ENCODE results near the gene ATP5F1E.

DNA sequence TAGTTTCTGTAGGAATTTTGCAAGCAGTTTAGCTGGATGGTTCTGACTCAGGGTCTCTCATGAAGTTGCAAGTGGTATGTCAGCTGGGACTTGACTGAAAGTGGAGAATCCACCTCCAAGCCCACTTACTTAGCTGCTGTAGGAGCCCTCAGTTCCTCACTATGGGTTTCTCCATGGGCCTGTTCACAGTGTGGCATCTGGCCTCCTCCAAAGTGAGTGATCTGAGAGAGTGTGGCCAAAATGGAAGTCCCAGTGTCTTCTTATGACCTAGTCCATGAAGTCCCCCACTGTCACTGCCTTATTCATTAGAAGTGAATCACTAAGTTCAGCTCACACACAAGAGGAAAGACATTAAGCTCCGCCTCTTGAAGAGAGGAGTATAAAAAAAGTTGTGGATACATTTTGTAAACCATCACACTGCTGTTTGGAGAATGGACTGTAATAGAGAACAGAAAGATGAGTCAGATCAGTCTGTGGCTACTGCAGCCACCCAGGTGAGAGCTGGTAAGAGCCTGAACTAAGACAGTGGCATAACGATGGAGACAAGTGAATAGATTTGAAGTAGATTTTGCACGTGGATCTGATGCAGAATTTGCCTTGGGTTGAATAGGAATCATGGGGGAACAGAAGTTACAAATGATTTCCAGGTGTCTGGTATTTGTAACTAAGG lies 55.9 kb downstream of the ATP5F1E start:
- no peak for TF ChIP-seq BHLHE40 (IDR thresholded peaks at IDR 0.05; ENCODE audit: borderline replicate concordance)
- no peak for TF ChIP-seq HDGF (IDR thresholded peaks at IDR 0.05; ENCODE audit: borderline replicate concordance)
- no peak for TF ChIP-seq FOXM1 (IDR thresholded peaks at IDR 0.05; ENCODE audit: borderline replicate concordance)
- TF ChIP-seq TARDBP (IDR thresholded peaks at IDR 0.05) = no peak
- no peak for TF ChIP-seq SUZ12 (IDR thresholded peaks at IDR 0.05)
- TF ChIP-seq SP1 (IDR thresholded peaks at IDR 0.05) = no peak
- no peak for TF ChIP-seq FOXK2 (IDR thresholded peaks at IDR 0.05)
- no peak for TF ChIP-seq LEF1 (IDR thresholded peaks at IDR 0.05; ENCODE audit: borderline replicate concordance)

All from HEK293T (cell line).